B cell (primary cell): ENCODE measurements around the gene CMIP. TPM values are rescaled to one million over a fixed set of nuclear protein-coding genes. Genes with fewer than 3 reads are reported as not detected.

Experiments used
- ATAC-seq: fragments of 200-7000 bp; cut with Tn5 transposase; one replicate; pipeline ENCODE4 v1.10.0; 2021; ENCODE audit warnings: low read depth, mild to moderate bottlenecking, moderate number of reproducible peaks, moderate library complexity
- CTCF ChIA-PET: fragments of 350-600 bp; sonication (Branson Sonifier 250); formaldehyde crosslinking; loops from one replicate; lab custom pipeline; 2021; ENCODE audit warnings: antibody characterized with exemption, inconsistent platforms; lab: Charles Lee
- POLR2A ChIA-PET: fragments of 350-600 bp; sonication (Branson Sonifier 250); formaldehyde crosslinking; loops from one replicate; lab custom pipeline; 2021; ENCODE audit warnings: antibody characterized with exemption; lab: Charles Lee
- DNase-seq: peaks from one replicate; pipeline ENCODE4 v3.0.0; 2013
- H2AFZ ChIP-seq: 2 replicates; pipeline ENCODE4 v1.6.1; 2012; ENCODE audit warnings: mild to moderate bottlenecking, low read depth, low read length; ENCODE audit not compliant: insufficient read depth, poor library complexity, severe bottlenecking
- H3K27ac ChIP-seq, 2 donors: 1 replicate in 1 of 2; 2 replicates in 1 of 2; pipeline ENCODE4 v1.5.1; 2012 to 2013; ENCODE audit warnings: low read length in 2 of 2, mild to moderate bottlenecking in 2 of 2, moderate library complexity in 1 of 2
- H3K27me3 ChIP-seq, 4 experiments: fragments of 200-600 bp in 1 of 4; sonication (generic) in 1 of 4; replicated peaks in 1 of 4; 1 replicate in 2 of 4; 2 replicates in 2 of 4; pipeline versions ENCODE4 v1.6.1 to v1.7.0; 2013 to 2016; ENCODE audit warnings: low read length in 3 of 4, mild to moderate bottlenecking in 2 of 4, mixed read lengths in 1 of 4, moderate library complexity in 1 of 4; ENCODE audit not compliant: insufficient read depth in 4 of 4, control insufficient read depth in 3 of 4; ENCODE audit errors: control extremely low read depth in 1 of 4
- H3K36me3 ChIP-seq, 2 experiments: replicated peaks in 1 of 2; 1 replicate in 1 of 2; 2 replicates in 1 of 2; pipeline versions ENCODE4 v1.6.1 to v1.7.1; 2013; ENCODE audit warnings: low read length in 1 of 2; ENCODE audit not compliant: insufficient read depth in 2 of 2, control insufficient read depth in 1 of 2; ENCODE audit errors: control extremely low read depth in 1 of 2, extremely low read depth in 1 of 2
- H3K4me1 ChIP-seq, 2 donors: fragments of 200-600 bp in 1 of 2; sonication (generic) in 1 of 2; 1 replicate in 1 of 2; 2 replicates in 1 of 2; pipeline versions ENCODE4 v1.5.1 to v1.6.1; 2013 to 2017; ENCODE audit warnings: low read length in 2 of 2; ENCODE audit not compliant: control insufficient read depth in 2 of 2, insufficient read depth in 2 of 2
- H3K4me2 ChIP-seq: replicated peaks from 2 replicates; pipeline ENCODE3; 2012; ENCODE audit warnings: mild to moderate bottlenecking, low read depth, low read length; ENCODE audit not compliant: poor library complexity, severe bottlenecking
- H3K4me3 ChIP-seq, 5 experiments: fragments of 200-600 bp in 1 of 5; sonication (generic) in 1 of 5; 1 replicate in 3 of 5; 2 replicates in 2 of 5; pipeline versions ENCODE4 v1.5.1 to v1.7.0; 2011 to 2016; ENCODE audit warnings: low read length in 4 of 5, mild to moderate bottlenecking in 4 of 5, low read depth in 2 of 5, control low read depth in 1 of 5, moderate library complexity in 1 of 5; ENCODE audit not compliant: insufficient read depth in 1 of 5; ENCODE audit errors: control extremely low read depth in 1 of 5, extremely low read depth in 1 of 5
- H3K79me2 ChIP-seq: fragments of 200-600 bp; sonication (generic); one replicate; pipeline ENCODE4 v1.6.0; 2016; ENCODE audit warnings: low read length; ENCODE audit not compliant: control insufficient read depth, insufficient read depth
- H3K9ac ChIP-seq: fragments of 200-600 bp; sonication (generic); 2 replicates; pipeline ENCODE4 v1.6.1; 2017; ENCODE audit warnings: mild to moderate bottlenecking, low read length, moderate library complexity
- H3K9me3 ChIP-seq, 3 donors: one replicate each; pipeline versions ENCODE4 v1.6.1 to v1.7.1; 2013; ENCODE audit warnings: low read length in 2 of 3; ENCODE audit not compliant: control insufficient read depth in 2 of 3, insufficient read depth in 1 of 3; ENCODE audit errors: control extremely low read depth in 1 of 3
- H4K20me1 ChIP-seq: 2 replicates; pipeline ENCODE4 v1.6.0; 2012; ENCODE audit warnings: mild to moderate bottlenecking, low read length; ENCODE audit not compliant: insufficient read depth, control insufficient read depth, poor library complexity, severe bottlenecking
- H3K27ac Mint-ChIP-seq: one replicate; pipeline ENCODE4 v1.8.0; 2021; ENCODE audit warnings: mixed read lengths
- H3K27me3 Mint-ChIP-seq: one replicate; pipeline ENCODE4 v1.8.0; 2021; ENCODE audit warnings: mixed read lengths
- H3K4me1 Mint-ChIP-seq: one replicate; pipeline ENCODE4 v1.8.0; 2021; ENCODE audit warnings: mixed read lengths
- H3K4me3 Mint-ChIP-seq: one replicate; pipeline ENCODE4 v1.8.0; 2021; ENCODE audit warnings: mixed read lengths
- H3K9me3 Mint-ChIP-seq: one replicate; pipeline ENCODE4 v1.8.0; 2022; ENCODE audit warnings: mixed read lengths; ENCODE audit not compliant: insufficient read depth
- EZH2 ChIP-seq: IDR thresholded peaks from 2 replicates; pipeline ENCODE4 v1.6.1; 2012; ENCODE audit warnings: borderline replicate concordance, low read depth, mild to moderate bottlenecking, moderate library complexity, low read length; ENCODE audit not compliant: insufficient read depth, poor library complexity, severe bottlenecking
- WGBS: methylation state at CpG from one replicate; pipeline ENCODE4 v1.1.5; 2013; ENCODE audit warnings: missing lambda C conversion rate; ENCODE audit not compliant: insufficient coverage; 5-methylcytosine and 5-hydroxymethylcytosine counted together
- intact Hi-C: fragments of 100-400 bp; cut with micrococcal nuclease; formaldehyde crosslinking; loops from one replicate; pipeline ENCODE4 v1.10.0; 2022
- polyA plus RNA-seq: library from polyadenylated mRNA; depleted of rRNA; stranded (reverse); fragments of >200 nt; gene quantifications from 2 replicates; pipeline ENCODE4 v1.2.3, GENCODE V29; 2012
- total RNA-seq, 2 donors: library from RNA; stranded (reverse); fragments of 120-200 nt in 1 of 2; gene quantifications; 1 replicate in 1 of 2; 2 replicates in 1 of 2; pipeline versions ENCODE4 v1.2.3 to v1.2.4, GENCODE V29; 2013 to 2022
- TF ChIP-seq, protein P1 (sequence below): fragments of 200-600 bp; IDR thresholded peaks from one replicate; pipeline ENCODE4 v1.8.0; 2022; ENCODE audit warnings: antibody characterized with exemption, mild to moderate bottlenecking

CMIP gene
- total and polyA plus RNA-seq, 2 donors (not counting 1 experiment from before 2014, with no cell fraction given): 27.1 to 155 TPM

DNA sequence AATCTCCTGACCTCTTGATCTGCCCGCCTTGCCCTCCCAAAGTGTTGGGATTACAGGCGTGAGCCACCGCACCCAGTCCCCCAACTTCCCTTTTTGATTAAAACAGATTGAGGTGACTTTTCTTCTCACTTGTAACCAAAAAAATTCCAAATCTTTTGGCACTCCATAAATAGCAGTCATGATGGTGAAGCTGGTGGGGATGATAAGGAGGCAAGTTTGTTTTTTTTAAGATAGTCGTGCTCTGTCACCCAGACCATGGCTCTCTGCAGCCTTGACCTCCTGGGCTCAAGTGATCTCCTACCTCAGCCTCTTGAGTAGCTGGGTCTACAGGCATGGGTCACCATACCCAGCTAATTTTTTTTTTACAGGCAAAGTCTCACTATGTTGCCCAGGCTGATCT lies 299.8 kb downstream of the CMIP start:
- ChIA-PET POLR2A (interaction anchor here (0.6 kb wide), 2 partner anchors 11 to 128 kb away, joined by 3 to 7 read pairs; no protein-coding TSS in a partner anchor), CTCF (interaction anchor here (0.6 to 1.4 kb wide), 4 partner anchors 20 to 316 kb away, joined by 3 to 4 read pairs (median 4); no protein-coding TSS in a partner anchor)
- Histone ChIP-seq H4K20me1 (no peaks in the 10 kb centered on the region), H3K27me3 (no peaks in the 10 kb centered on the region), H3K27ac (no peak overlapping the region), H3K79me2 (peaks cover 93% of the 10 kb centered on the region), H3K4me1 (peaks cover 55 to 69% of the 10 kb centered on the region in 2 donors), H3K9ac (no peak overlapping the region), H2AFZ (no peak overlapping the region), H3K9me3 (no peaks in the 10 kb centered on the region), H3K4me2 (no peak overlapping the region), H3K4me3 (no peak overlapping the region), H3K36me3 (no peaks in the 10 kb centered on the region)
- intact Hi-C loops: no loop called here
- 78% methylated on average over 1 of the region's 4 CpGs for WGBS
- no peak overlapping the region for H3K4me3 Mint-ChIP-seq
- H3K27me3 Mint-ChIP-seq: no peaks in the 10 kb centered on the region
- H3K27ac Mint-ChIP-seq: peak overlapping the region; percentile 5
- H3K4me1 Mint-ChIP-seq: peaks cover 59% of the 10 kb centered on the region
- no peak for TF ChIP-seq EZH2
- TF ChIP-seq, protein P1, sequence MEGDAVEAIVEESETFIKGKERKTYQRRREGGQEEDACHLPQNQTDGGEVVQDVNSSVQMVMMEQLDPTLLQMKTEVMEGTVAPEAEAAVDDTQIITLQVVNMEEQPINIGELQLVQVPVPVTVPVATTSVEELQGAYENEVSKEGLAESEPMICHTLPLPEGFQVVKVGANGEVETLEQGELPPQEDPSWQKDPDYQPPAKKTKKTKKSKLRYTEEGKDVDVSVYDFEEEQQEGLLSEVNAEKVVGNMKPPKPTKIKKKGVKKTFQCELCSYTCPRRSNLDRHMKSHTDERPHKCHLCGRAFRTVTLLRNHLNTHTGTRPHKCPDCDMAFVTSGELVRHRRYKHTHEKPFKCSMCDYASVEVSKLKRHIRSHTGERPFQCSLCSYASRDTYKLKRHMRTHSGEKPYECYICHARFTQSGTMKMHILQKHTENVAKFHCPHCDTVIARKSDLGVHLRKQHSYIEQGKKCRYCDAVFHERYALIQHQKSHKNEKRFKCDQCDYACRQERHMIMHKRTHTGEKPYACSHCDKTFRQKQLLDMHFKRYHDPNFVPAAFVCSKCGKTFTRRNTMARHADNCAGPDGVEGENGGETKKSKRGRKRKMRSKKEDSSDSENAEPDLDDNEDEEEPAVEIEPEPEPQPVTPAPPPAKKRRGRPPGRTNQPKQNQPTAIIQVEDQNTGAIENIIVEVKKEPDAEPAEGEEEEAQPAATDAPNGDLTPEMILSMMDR: no peak
- no peak for ATAC-seq
- DNase-seq: no peak
- H3K9me3 Mint-ChIP-seq: no peaks in the 10 kb centered on the region

DNA sequence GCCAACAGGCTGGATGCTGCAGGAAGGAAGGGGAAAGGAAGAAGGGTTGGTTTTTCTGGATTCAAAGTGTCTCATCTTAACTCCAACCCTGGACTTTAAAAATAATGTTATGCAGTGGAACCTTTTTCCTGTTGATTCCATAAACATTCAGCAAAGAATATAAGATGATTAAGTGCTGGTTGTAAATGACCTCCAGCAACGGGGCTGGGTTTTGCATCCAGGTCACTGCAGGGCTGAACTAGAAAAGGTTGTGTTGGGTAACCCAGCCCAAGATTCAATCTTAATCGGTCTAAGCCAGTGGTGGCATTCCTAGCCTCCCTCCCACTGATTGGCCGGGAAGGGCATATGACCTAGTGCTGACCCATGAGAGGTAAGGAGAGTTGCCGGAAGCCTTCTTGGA lies 300.3 kb downstream of the CMIP start:
- peaks cover 59% of the 10 kb centered on the region for H3K4me1 Mint-ChIP-seq
- H3K27ac ChIP-seq: no peak overlapping the region
- WGBS: 89% methylated on average over 3 of the region's 4 CpGs
- H3K9me3 ChIP-seq: no peaks in the 10 kb centered on the region
- peaks cover 0 to 1% of the 10 kb centered on the region in 2 experiments for H3K36me3 ChIP-seq
- no peak for ATAC-seq
- no peaks in the 10 kb centered on the region for H3K27me3 Mint-ChIP-seq
- intact Hi-C loops: no loop called here
- no peak overlapping the region for H3K4me2 ChIP-seq
- no peaks in the 10 kb centered on the region for H4K20me1 ChIP-seq
- no peak overlapping the region for H3K27ac Mint-ChIP-seq
- H3K4me3 Mint-ChIP-seq: peak overlapping the region; percentile 90
- ChIA-PET CTCF (interaction anchor here (0.6 to 1.4 kb wide), 5 partner anchors 20 to 316 kb away, joined by 3 to 4 read pairs (median 4); no protein-coding TSS in a partner anchor), POLR2A (interaction anchor here (0.6 kb wide), 1 partner anchor 128 kb away, joined by 3 read pairs; no protein-coding TSS in a partner anchor)
- H2AFZ ChIP-seq: no peak overlapping the region
- no peaks in the 10 kb centered on the region for H3K27me3 ChIP-seq
- H3K9ac ChIP-seq: no peak overlapping the region
- no peaks in the 10 kb centered on the region for H3K9me3 Mint-ChIP-seq
- H3K4me3 ChIP-seq: no peak overlapping the region
- DNase-seq: no peak
- TF ChIP-seq, protein P1: no peak
- TF ChIP-seq EZH2: no peak
- peaks cover 54 to 68% of the 10 kb centered on the region in 2 donors for H3K4me1 ChIP-seq
- peaks cover 88% of the 10 kb centered on the region for H3K79me2 ChIP-seq
